ENCODE results near the gene ANXA2.

Gene ANXA2

GRCh38 chr15:60396560-60396957, 1.2 kb downstream of the ANXA2 start:
- TF ChIP-seq GLIS3 (CRISPR knock-in tag; IDR thresholded peaks at IDR 0.05) (no peak), CREB5 (CRISPR knock-in tag; IDR thresholded peaks at IDR 0.05; ENCODE audit: low read depth) (0 out of 2 replicates have a peak, but pooled peaks have one; percentile 7), PATZ1 (CRISPR knock-in tag; IDR thresholded peaks at IDR 0.05; ENCODE audit: borderline replicate concordance) (0 out of 2 replicates have a peak, but pooled peaks have one; percentile 3)

GRCh38 chr15:60396100-60396499, 1.7 kb downstream of the ANXA2 start:
- ATAC-seq, result no peak
- TF ChIP-seq ZNF70 (CRISPR knock-in tag; IDR thresholded peaks at IDR 0.05) (no peak), GLIS3 (CRISPR knock-in tag; IDR thresholded peaks at IDR 0.05) (no peak), OSR1 (CRISPR knock-in tag; IDR thresholded peaks at IDR 0.05) (no peak), RARB (CRISPR knock-in tag; IDR thresholded peaks at IDR 0.05) (no peak)

More at GRCh38 chr15:60396560-60396957, 1.2 kb downstream of the ANXA2 start:
- no peak for ATAC-seq

- TF ChIP-seq CREB5 (CRISPR knock-in tag; IDR thresholded peaks at IDR 0.05; ENCODE audit: low read depth), result no peak
- no peak for TF ChIP-seq POU6F1 (CRISPR knock-in tag; IDR thresholded peaks at IDR 0.05; ENCODE audit: borderline replicate concordance, low read depth)
- TF ChIP-seq ESRRG (CRISPR knock-in tag; IDR thresholded peaks at IDR 0.05), result no peak
- TF ChIP-seq ZNF8 (CRISPR knock-in tag; IDR thresholded peaks at IDR 0.05), result no peak
- no peak for TF ChIP-seq ZNF565 (CRISPR knock-in tag; conservative IDR thresholded peaks at IDR 0.05; ENCODE audit: low read depth)
- TF ChIP-seq PATZ1 (CRISPR knock-in tag; IDR thresholded peaks at IDR 0.05; ENCODE audit: borderline replicate concordance), result peak; percentile 29; the same call in 1 of the 2 replicates
- no peak for ATAC-seq
These were observed 2.3 kb downstream of the ANXA2 start for GRCh38 chr15:60395276-60396011.

- peak; percentile 13; the same call in 1 of the 2 replicates for TF ChIP-seq PATZ1 (CRISPR knock-in tag; IDR thresholded peaks at IDR 0.05; ENCODE audit: borderline replicate concordance)
- no peak for TF ChIP-seq ARNTL (CRISPR knock-in tag; IDR thresholded peaks at IDR 0.05; ENCODE audit: borderline replicate concordance, low read depth)
- TF ChIP-seq GLIS3 (CRISPR knock-in tag; IDR thresholded peaks at IDR 0.05), result no peak
- ATAC-seq, result no peak
These were observed 3.1 kb downstream of the ANXA2 start for GRCh38 chr15:60394689-60395097.

GRCh38 chr15:60392986-60393790, 4.6 kb downstream of the ANXA2 start:
- ATAC-seq, result peak; percentile 58
- TF ChIP-seq RARB (CRISPR knock-in tag; IDR thresholded peaks at IDR 0.05) (0 out of 2 replicates have a peak, but pooled peaks have one; percentile 27), GLIS3 (CRISPR knock-in tag; IDR thresholded peaks at IDR 0.05) (no peak; the same call in 1 of the 2 replicates), ZFP3 (CRISPR knock-in tag; IDR thresholded peaks at IDR 0.05) (peak; percentile 48; the same call in 1 of the 2 replicates), POU6F1 (CRISPR knock-in tag; IDR thresholded peaks at IDR 0.05; ENCODE audit: borderline replicate concordance, low read depth) (no peak), ZC3H10 (CRISPR knock-in tag; IDR thresholded peaks at IDR 0.05) (peak; percentile 45), PATZ1 (CRISPR knock-in tag; IDR thresholded peaks at IDR 0.05; ENCODE audit: borderline replicate concordance) (peak; percentile 44), ARNTL (CRISPR knock-in tag; IDR thresholded peaks at IDR 0.05; ENCODE audit: borderline replicate concordance, low read depth) (no peak), CSDC2 (CRISPR knock-in tag; IDR thresholded peaks at IDR 0.05) (no peak; the same call in none of the 2 replicates), ZNF565 (CRISPR knock-in tag; conservative IDR thresholded peaks at IDR 0.05; ENCODE audit: low read depth) (no peak), ESRRG (CRISPR knock-in tag; IDR thresholded peaks at IDR 0.05) (0 out of 2 replicates have a peak, but pooled peaks have one; percentile 5), ZFP30 (CRISPR knock-in tag; IDR thresholded peaks at IDR 0.05) (peak; percentile 30; the same call in 1 of the 2 replicates)

Data from SK-N-SH treated with all-trans-retinoic acid at 6 μM for 48 hours (cell line).